GM19463 (cell line): ENCODE results near the gene FKTN.
"Not testable (repeated sequence)": the region's sequence is repeated elsewhere in the genome, so short reads cannot be mapped to it uniquely, and the experiment has no call there.

Experiments
- ATAC-seq: cut with Tn5 transposase; IDR thresholded peaks from one replicate; pipeline ENCODE4 v1.9.1; 2021; ENCODE audit warnings: mild to moderate bottlenecking, moderate library complexity; ENCODE audit not compliant: unreplicated experiment

FKTN gene

DNA sequence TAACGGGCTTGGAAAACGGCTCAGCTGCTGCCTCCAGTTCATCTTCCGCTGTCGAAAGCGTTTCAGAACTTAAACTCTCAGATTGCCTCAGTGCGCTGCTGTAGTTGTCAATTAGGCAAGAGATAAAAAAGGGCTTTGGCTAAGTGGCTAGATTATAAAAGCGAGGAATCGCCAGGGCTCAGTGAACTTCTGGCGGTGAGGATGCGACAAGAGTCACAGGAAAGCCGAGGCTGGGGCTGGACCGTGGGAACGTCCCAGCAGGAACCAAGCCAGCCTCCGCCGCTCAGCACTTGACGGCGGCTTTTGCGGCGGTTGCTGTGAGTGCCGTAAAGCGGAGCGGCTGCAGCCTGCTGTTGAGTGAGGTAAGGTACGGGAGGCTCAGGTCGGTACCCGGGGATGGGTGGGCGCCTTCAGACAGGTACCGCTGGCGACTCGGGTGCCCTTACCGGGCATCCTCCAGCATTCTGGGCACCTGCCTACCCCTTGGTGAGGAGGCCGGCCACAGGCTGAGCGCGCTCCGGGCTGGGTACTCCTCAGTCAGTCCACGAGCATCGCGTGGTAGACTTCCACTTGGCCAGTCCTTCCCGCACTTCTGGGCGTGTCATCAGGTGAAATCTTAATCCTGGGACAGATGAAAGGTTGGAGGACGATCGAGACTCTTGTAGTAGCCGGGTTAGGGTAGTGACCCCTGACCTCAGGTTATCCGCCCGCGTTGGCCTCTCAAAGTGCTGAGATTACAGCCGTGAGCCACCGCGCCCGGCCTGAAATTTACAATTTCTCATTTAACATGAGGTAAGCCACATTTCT, at the start of gene FKTN:
Gene FKTN (plus strand): TSS at position 328 of the 807 bp plus-strand sequence. CDS start 16,902 bp downstream, outside the sequence.
- ATAC-seq: peak; percentile 98

DNA sequence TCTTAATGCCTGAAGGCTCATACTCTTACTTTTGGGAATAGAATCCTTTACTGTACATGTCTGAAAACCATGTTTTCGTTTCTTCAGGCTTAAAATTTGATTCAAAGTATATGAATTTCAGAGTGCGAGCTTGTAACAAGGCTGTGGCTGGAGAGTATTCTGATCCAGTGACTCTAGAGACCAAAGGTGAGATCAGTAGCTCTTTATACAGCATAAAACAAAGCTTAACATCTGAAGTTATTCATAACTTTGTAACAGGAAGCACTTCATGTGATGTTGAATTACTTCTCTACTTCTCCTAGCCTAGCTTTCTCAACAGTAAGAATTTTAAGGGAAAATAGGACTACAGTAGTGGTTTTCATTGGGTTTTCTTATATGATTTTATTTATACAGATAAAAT, 49.4 kb upstream of the FKTN start:
- ATAC-seq: no peak

DNA sequence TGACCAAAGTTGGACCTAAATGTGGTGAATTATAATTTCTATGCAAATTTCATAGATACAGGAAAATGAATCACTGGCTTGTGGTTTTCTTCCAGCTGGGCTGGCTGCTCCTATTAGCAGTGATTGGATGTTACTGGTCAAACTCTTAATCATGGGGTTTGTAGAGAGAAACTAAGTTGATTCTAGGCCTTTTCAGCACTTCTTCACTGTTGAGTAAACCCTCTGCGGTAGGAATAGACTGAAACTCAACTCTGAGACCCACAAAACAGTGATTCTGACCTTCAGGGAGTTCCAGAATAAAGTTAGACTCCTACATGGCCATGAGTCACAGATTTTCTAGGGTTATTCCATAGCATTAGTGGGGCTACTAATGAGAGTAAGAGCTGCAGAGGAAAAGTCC, 47.9 kb upstream of the FKTN start:
- ATAC-seq: peak; percentile 78

DNA sequence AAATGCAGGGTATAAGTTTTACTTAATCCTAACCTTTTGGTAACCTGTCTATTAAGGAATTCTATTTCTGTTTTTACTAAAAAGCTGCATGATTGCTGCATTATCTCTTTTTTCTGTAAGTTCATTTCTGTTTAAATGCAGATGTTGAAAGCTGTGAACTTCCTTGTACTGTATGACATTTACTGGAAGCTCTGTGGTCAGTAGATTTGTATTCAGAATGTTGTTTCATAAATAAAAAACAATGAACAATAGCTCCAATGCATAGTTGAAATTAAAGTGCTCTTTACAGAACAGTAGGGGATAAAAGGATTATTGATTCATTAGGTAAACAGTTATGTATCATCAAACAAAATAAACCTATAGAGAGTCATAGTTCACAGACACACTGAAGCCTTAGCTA, 46.5 kb upstream of the FKTN start:
- ATAC-seq: no peak

DNA sequence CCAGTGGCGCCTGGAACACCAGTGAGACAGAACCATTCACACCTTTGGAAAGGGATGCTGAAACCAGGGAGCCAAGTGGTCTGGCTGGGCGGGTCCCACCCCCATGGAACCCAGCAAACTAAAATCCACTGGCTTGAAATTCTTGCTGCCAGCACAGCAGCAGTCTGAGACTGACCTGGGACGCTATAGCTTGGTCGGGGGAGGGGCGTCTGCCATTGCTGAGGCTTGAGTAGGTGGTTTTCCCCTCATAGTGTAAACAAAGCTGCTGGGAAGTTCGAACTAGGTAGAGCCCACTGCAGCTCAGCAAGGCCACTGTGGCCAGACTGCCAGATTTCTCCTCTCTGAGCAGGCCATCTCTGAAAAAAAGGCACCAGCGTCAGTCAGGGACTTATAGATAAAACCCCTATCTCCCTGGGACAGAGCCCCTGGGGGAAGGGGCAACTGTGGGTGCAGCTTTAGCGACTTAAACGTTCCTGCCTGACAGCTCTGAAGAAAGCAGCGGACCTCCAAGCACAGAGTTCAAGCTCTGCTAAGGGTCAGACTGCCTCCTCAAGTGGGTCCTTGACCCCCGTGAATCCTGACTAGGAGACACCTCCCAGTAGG, 42.0 kb upstream of the FKTN start:
- ATAC-seq: no peak

DNA sequence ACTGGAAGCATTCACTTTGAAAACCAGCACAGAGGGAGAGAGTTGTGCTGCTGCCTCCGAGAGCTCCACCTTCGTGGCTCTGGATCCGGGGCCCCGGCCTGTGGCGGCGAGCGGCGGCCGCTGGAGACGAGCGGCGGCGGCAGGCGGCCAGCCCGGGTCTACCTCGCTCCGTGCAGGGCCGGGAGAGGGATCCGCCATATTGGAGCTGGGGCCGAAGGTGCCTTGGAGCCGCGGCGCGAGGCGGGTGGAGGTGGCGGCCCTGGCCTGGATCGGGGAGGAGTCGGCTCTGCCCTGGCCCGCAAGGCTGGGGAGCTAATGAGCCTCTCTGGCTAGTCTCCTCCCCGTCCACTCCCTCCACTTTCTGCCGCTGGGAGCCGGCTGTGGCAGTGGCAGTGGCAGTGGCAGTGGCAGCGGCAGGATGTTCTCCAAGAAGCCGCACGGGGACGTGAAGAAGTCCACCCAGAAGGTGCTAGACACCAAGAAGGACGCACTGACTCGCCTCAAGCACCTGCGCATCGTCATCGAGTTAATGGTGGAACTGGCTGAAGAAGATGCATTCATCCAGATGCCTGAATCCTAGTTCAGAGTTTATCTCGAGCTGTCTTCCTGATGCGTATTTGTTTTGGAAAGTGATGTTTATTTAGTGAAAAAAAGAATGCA, 38.1 kb upstream of the FKTN start:
- ATAC-seq: peak; percentile 62

DNA sequence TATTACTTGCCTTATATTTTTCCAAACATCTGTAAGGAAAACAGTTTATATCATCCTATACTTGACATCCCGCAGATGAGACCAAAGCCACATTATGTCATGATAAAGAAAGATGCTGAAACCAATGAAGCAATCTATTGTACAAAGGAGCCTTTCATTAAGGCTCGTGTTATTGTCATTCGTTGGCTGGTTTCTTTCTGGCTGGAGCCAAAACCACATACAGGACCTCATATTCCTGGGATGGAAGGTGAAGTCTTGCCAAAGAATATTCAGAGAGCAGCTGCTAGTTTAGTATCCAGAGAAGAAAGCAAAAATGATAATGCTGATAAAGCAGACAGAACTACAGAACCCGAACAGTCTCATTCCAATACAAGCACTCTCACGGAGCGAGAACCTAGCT, 36.9 kb upstream of the FKTN start:
- not testable (repeated sequence) for ATAC-seq

DNA sequence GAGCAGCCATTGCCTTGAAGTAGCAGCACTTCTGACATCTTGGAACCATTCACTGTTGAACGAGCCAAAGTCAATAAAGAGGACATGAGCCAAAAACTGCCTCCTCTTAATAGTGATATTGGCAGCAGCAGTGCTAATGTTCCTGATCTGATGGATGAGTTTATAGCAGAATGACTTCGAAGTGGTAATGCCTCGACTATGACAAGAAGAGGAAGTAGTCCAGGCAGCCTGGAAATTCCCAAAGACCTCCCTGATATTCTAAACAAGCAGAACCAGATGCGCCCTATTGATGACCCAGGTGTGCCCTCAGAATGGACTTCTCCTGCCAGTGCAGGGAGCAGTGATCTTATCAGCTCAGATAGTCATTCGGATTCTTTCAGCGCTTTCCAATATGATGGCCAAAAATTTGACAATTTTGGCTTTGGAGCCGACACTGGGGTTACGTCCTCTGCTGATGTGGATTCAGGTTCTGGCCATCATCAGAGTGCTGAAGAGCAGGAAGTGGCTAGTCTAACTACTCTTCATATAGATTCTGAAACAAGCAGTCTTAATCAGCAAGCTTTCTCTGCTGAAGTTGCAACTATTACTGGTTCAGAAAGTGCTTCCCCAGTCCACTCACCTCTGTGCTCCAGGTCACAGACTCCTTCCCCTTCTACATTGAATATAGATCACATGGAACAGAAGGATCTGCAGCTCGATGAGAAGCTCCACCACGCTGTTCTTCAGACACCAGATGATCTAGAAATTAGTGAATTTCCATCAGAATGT, 35.1 kb upstream of the FKTN start:
- ATAC-seq: peak; percentile 84

DNA sequence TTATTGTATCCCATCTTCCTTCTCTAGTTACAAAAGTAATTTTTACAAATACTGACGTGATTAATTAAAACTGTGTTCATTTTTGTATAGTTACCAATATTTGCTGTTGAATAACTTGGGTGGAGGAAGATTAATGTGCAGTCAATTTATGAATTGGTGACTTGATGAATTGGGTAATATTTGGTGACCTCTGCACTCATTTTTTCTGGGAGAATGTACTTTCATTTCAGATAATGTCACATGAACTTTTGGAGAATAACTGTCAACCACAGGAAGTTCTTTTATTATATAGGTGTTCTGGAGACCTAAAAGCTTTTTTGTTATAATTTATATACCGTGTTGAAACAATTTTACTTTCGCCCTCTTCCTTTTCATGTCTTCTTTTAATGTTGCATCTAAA, 26.4 kb upstream of the FKTN start:
- ATAC-seq: no peak

DNA sequence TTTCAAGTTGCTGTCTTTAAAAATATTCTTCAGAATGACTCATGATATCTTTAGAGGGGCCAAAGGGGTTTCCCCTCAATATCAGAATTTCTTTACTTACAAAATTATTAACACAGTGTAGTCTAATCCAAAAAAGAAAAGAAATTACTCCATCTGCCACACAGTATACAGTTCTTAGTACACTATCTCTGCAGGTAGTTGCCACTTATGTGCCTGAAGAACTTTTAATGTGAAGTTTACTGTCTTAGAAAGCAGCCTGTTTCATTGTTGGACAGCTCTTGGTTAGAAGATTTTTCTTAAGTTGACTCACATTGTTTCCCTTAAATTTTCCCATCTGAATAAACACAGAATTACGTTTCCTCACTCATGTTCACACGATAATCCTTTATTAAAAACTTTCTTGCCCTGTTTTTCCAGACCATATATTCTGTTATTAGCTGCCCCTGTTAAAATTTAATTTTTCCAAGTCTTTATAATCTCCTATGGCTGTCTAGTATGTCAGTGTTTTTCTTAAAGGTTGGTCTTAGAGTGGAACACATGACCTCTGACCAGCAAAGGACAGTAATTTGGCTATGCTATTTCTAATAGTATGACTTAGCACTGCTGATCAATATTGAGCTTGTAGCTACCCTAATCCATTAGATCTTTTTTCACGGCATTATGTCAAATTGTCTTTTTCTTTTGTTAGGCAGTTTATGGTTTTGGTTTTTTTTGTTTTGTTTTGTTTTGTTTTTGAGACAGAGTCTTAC, 21.8 kb upstream of the FKTN start:
- peak; percentile 77 for ATAC-seq

DNA sequence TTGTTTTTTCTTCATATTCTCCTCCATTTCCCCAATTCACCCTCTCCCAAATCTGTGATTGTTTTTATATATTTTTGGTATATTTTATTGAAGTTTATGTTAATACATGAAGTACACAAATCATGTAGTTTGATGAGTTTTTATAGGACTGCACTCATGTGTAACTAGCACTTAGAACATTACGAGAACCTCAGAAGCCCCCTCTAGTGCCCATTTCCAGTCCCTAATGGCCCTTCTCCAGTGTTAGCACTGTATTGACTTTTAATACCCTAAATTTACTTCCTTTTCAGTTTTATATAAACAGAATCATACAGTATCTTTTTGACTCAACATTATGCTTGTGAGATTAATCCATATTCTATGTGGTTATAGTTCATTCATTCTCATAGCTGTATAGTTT, 18.5 kb upstream of the FKTN start:
- no peak for ATAC-seq

DNA sequence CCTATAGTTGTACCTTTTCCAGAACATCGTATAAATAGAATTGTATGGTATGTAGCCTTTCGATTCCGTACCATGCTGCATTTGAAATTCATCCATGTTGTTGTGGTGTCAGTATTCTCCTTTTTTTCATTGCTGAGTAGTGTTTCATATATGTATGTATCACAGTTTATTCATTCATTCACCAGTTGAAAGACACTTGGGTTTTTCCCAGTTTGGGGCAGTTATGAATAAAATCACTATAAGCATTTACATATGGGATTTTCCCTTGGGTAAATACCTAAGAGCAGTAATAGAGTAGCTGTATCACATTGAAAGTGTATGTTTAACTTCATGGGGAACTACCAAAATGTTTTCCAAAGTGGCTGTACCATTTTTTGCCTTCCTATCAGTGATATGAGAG, 16.1 kb upstream of the FKTN start:
- peak; percentile 94 for ATAC-seq

DNA sequence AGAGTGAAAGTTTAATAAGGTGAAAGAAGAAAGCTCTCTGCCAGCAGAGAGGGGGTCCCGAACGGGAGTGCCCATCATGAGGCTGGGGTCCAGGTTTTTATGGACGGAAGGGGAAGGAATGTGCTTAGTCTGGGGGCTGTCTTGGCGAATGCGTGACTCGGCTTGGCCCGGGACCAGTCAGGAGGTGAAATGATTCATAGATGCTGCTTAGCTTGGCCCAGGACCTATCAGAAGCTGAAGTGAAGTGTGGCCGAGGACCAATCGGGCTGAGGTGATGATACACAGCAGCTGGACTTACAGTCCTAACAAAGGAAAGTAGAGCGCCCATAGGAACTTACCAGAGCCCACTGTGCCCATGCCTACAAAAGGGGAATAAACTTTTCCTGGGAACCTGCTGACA, 3.9 kb upstream of the FKTN start:
- ATAC-seq: no peak

DNA sequence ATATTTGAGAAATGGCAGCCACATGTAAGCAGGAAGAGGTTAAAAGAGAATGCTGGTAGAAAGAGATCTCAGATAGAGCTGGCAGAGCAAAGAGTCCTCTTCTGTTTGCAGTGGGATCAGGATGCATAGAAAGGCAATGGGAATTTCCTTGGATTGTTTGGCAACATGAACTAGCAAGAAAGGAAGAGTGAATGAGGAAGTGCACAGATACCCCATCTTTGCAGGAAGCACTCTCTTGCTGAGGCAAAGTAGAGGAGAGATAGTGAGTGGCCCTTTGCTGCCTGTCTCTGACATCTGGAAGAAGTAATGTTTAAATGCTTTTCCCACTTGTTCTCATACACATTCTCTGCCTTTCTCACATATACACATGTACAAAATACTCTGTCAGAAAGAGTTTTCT, 14.5 kb downstream of the FKTN start:
- no peak for ATAC-seq

DNA sequence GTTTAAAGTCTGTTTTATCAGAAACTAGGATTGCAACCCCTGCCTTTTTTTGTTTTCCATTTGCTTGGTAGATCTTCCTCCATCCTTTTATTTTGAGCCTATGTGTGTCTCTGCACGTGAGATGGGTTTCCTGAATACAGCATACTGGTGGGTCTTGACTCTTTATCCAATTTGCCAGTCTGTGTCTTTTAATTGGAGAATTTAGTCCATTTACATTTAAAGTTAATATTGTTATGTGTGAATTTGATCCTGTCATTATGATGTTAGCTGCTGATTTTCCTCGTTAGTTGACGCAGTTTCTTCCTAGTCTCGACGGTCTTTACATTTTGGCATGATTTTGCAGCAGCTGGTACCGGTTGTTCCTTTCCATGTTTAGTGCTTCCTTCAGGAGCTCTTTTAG, 22.0 kb downstream of the FKTN start:
- ATAC-seq: not testable (repeated sequence)

DNA sequence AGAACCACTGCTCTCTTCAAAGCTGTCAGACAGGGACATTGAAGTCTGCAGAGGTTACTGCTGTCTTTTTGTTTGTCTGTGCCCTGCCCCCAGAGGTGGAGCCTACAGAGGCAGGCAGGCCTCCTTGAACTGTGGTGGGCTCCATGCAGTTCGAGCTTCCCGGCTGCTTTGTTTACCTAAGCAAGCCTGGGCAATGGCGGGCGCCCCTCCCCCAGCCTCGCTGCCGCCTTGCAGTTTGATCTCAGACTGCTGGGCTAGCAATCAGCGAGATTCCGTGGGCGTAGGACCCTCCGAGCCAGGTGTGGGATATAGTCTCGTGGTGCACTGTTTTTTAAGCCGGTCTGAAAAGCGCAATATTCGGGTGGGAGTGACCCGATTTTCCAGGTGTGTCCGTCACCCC, 23.6 kb downstream of the FKTN start:
- not testable (repeated sequence) for ATAC-seq

DNA sequence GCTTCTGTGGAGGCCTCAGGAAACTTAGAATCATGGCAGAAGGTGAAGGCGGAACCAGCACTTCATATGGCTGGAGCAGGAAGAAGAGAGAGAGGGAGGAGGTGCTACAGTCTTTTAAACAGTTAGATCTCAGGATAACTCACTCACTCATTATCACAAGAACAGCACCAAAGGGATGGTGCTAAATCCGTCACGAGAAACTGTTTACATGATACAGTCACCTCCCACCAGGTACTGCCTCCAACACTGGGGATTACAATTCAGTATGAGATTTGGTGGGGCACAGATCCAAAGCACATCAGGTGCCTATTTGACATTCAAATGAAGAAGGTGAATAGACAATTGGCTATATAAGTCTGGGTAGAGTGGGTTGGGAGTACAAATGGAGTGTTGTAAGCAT, 35.2 kb downstream of the FKTN start:
- ATAC-seq: no peak

DNA sequence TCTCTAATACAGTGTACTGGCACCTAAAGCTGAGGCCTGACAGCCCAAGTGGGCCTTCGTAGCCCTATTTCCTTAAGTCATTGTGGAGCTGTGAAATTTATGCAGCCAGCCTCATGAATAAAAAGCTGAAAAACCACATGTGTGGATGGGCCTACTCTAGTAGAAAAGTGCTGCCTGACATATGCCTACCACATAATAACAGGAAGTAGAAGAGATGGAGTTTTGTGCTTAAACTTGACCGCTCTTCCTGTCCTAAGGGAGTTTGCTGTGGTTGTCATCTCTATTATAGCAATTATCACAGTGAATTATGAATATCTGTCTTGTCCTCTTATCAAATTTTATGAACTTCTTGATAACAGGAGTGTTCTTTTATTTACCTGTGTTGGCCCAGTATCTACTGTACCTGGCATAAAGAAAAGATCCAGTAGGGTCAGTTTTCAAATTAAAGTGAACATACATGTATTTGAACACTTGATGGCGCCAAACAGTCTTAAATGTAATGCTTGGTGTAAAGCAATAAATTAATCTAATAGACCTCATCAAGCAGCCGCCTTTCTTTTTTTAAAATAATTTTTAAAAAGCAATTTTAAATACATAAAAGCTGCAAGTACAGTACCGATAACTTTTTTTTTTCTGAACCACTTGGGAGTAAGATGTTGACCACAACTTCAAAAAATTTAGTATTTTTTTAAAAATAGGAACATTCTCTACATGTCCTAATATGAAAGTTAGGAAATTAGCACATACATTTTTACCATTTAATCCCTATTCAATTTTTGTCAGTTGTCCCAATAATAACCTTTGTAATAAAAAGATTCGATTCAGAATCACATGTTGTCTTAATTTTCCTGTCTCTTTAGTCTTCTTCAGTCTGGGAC, 51.0 kb downstream of the FKTN start:
- ATAC-seq: peak; percentile 63

DNA sequence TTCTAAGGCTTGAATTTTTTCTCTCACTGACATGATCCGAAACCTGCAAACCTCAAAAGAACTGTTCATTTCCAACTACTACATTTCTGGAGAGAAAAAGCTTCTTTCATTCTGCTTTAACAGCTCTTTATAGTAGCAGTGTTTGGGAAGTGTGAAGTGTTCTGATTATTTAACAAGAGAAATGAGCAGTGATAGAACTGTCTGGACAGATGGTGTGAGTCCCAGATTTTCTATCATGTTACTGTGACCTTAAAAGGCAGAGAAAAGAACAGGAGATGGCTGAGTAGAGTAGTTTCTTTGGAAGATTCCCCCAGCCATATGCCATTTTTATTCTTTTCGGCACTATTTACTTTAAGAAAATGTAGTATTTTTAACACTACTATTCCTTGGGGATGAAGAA, 63.1 kb downstream of the FKTN start:
- no peak for ATAC-seq

DNA sequence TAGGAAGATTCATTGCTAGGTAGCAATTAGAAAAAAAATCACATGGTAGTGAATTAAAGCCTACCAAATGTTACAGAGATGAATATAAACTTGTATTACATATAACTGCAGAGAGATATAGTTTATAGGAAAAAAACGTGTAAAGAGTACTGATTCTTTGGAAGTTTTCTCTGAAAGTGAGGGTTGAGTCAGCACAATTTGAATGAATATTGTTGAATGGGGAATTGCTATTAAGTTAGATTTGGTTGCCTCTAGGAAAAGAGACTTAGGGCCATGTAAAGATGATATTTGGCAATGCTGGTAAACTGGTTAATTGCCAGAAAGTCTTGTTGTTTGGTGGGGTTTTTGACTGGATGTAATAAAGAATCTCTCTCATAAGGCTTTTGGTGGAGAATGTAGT, 67.2 kb downstream of the FKTN start:
- ATAC-seq: no peak
